Hematopoietic multipotent progenitor cell treated with erythropoietin and hydrocortisone succinate and interleukin-3 and kit ligand, for 17 days (in vitro differentiated cells): ENCODE measurements around the gene LIN37.
A peak's percentile ranks its signal among the peaks of the same experiment; 100 is the strongest.

Source experiments
- DNase-seq: peaks from one replicate; pipeline ENCODE4 v3.0.0-alpha.2; 2015; ENCODE audit warnings: low spot score

Gene LIN37

GRCh38 chr19:35734889-35735288, 13.5 kb upstream of the LIN37 start:
- DNase-seq, result no peak

GRCh38 chr19:35736913-35737886, 11.2 kb upstream of the LIN37 start:
- no peak for DNase-seq

- no peak for DNase-seq
Measured at GRCh38 chr19:35738021-35738886, 10.1 kb upstream of the LIN37 start.

GRCh38 chr19:35738887-35739229, 9.5 kb upstream of the LIN37 start:
- no peak for DNase-seq

- no peak for DNase-seq
Measured at GRCh38 chr19:35739275-35740107, 8.9 kb upstream of the LIN37 start.

- DNase-seq, result no peak
Measured at GRCh38 chr19:35740108-35740422, 8.3 kb upstream of the LIN37 start.

GRCh38 chr19:35740423-35741202, 7.8 kb upstream of the LIN37 start:
- DNase-seq, result peak; percentile 94

GRCh38 chr19:35741203-35741515, 7.2 kb upstream of the LIN37 start:
- DNase-seq, result no peak

- DNase-seq, result no peak
Measured at GRCh38 chr19:35742121-35742724, 6.2 kb upstream of the LIN37 start, which contains the start of gene IGFLR1. Gene IGFLR1 (minus strand): TSS chr19:35742452. CDS start chr19:35741180, 1,272 bp downstream.

GRCh38 chr19:35743640-35744429, 4.5 kb upstream of the LIN37 start:
- DNase-seq, result no peak

GRCh38 chr19:35744430-35745327, 3.7 kb upstream of the LIN37 start:
- DNase-seq, result peak; percentile 96

- peak; percentile 100 for DNase-seq
Measured at GRCh38 chr19:35745328-35746086, 2.9 kb upstream of the LIN37 start, which contains the start of the genes PSENEN and U2AF1L4. Gene PSENEN (plus strand): TSS chr19:35745651. CDS start chr19:35745931, 280 bp downstream. Gene U2AF1L4 (minus strand): TSS chr19:35745418. CDS start chr19:35745391, 27 bp downstream.

- DNase-seq, result no peak
Measured at GRCh38 chr19:35746087-35746462, 2.3 kb upstream of the LIN37 start.

- DNase-seq, result no peak
Measured at GRCh38 chr19:35746531-35746930, 1.8 kb upstream of the LIN37 start.

GRCh38 chr19:35750167-35750566, 1.8 kb downstream of the LIN37 start:
- no peak for DNase-seq

- no peak for DNase-seq
Measured at GRCh38 chr19:35751839-35752745, 3.7 kb downstream of the LIN37 start.

- DNase-seq, result no peak
Measured at GRCh38 chr19:35752746-35753350, 4.5 kb downstream of the LIN37 start.
